GM12872 (cell line): ENCODE data around the gene CDKL5.

Source experiments
- CTCF ChIP-seq: IDR thresholded peaks from 3 replicates; pipeline ENCODE4 v1.5.1; 2011; ENCODE audit warnings: low read depth, mild to moderate bottlenecking, low read length, moderate library complexity; ENCODE audit not compliant: insufficient read depth

Gene CDKL5

GRCh38 chrX:18534949-18535348 lies 109.5 kb downstream of the CDKL5 start:
- TF ChIP-seq CTCF: no peak

DNA sequence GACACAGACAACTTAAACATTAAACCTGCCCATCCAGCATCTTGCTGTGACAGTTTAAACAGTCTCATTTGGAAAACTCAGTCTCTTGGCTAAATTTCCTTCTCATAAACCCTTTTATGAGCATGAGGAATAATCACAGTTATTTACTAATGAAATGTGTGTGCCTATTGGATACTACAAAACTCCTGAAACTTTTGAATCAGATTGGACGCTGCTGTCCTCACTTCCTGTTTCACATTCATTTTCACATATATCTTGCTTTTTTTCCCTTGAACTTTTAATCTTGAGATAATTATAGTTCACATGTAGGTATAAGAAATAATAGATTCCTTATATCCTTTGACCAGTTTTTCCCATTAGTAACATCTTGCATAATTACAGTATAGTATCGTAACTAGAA lies 111.7 kb downstream of the CDKL5 start:
- no peak for TF ChIP-seq CTCF

DNA sequence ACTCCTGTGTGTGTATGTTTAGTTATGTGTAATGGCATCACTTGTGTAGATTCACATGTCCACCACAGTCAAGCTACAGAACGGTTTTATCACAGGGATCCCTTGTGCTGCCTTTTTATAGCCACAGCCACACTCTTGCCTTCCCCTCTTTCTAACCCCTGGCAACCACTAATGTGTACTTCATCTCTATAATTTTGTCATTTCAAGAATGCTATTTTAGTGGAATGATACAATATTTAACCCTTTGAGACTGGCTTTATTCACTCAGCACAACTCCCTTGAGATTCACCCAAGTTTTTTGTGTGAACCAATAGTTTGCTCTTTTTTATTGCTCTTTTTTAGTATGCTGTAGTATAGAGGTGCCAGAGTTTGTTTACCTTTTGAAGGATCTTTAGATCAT lies 112.1 kb downstream of the CDKL5 start:
- TF ChIP-seq CTCF: no peak

DNA sequence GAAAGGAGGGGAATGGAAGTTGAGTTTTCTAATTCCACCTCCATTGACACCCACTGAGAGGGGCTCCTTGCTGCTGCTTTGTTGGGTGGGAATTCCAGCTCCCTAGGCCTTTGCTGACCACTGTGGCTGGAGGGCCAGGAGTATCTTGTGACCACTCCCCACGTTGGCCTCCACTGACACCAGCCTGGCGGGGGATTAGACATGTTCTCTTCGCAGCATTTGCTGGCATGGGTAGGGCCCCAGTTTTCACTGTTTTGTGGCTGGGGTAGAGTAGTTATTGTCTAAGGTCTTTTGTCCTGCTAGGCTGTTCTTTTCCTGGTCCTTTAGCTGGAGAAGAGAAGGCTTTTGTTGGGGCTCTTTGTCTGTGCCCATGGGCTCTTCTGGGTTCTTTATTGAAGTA lies 116.7 kb downstream of the CDKL5 start:
- TF ChIP-seq CTCF: no peak

- no peak for TF ChIP-seq CTCF
Measured at GRCh38 chrX:18542905-18543304, 117.5 kb downstream of the CDKL5 start.

DNA sequence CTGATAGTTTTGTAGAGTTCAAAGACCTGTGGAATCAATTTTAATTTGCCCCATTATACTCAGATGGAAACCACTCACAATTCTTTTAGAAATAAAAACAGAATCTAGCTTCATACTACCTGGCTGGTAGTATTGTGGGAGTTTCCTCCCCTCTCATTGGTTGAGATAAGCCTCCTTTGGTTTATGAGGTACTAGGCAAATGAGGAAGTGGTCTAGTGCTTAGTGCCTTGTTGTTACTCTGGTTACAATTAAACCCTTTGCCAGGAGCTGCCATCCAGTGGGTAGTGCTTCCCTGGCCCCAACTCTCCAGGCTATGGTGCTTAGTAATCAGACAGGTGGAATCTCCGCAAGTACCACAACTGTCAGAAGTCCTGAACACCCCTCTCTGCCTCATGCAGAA lies 118.3 kb downstream of the CDKL5 start:
- TF ChIP-seq CTCF: no peak

GRCh38 chrX:18545771-18546170 lies 120.4 kb downstream of the CDKL5 start:
- TF ChIP-seq CTCF: no peak

GRCh38 chrX:18548996-18549395 lies 123.6 kb downstream of the CDKL5 start:
- no peak for TF ChIP-seq CTCF
